ENCODE measurements around the gene SLC38A3. TPM values are rescaled to one million over a fixed set of nuclear protein-coding genes. Genes with fewer than 3 reads are reported as not detected.

The SLC38A3 gene
- total RNA-seq, 2 experiments from 2014 or later = 0.22 TPM; not detected in 1

GRCh38 chr3:50172626-50173220 is 32.3 kb upstream of the SLC38A3 start:
- CTCF ChIA-PET = interaction anchor here (0.7 to 1.8 kb wide), 7 partner anchors 16 to 87 kb away, joined by 3 to 7 read pairs (median 3); no protein-coding TSS in a partner anchor
- H3K4me3 Mint-ChIP-seq = no peak overlapping the region

GRCh38 chr3:50173685-50174516 is 31.2 kb upstream of the SLC38A3 start:
- no peak overlapping the region for H3K27ac Mint-ChIP-seq
- no peak for ATAC-seq
- no peaks in the 10 kb centered on the region for H3K27me3 Mint-ChIP-seq
- intact Hi-C loops (cut with micrococcal nuclease) = no loop called here
- H3K4me1 Mint-ChIP-seq (ENCODE audit: low read depth) = peaks cover 1% of the 10 kb centered on the region
- CTCF ChIA-PET = interaction anchor here (1.0 to 1.8 kb wide), 3 partner anchors 43 to 52 kb away, joined by 3 to 7 read pairs (median 4); no protein-coding TSS in a partner anchor
- no peaks in the 10 kb centered on the region for H3K36me3 Mint-ChIP-seq (ENCODE audit: low read depth)
- no peaks in the 10 kb centered on the region for H3K9me3 Mint-ChIP-seq
- POLR2A ChIA-PET = interaction anchor here (0.6 to 1.7 kb wide), 3 partner anchors 16 to 283 kb away, joined by 3 to 5 read pairs (median 3); no protein-coding TSS in a partner anchor
- no peak overlapping the region for H3K4me3 Mint-ChIP-seq
- peak; percentile 25 for DNase-seq
- TF ChIP-seq CTCF (IDR thresholded peaks at IDR 0.05) = no peak

More at GRCh38 chr3:50172626-50173220, 32.3 kb upstream of the SLC38A3 start:
- Mint-ChIP-seq H3K27me3 (no peaks in the 10 kb centered on the region), H3K36me3 (ENCODE audit: low read depth) (no peaks in the 10 kb centered on the region), H3K9me3 (no peaks in the 10 kb centered on the region), H3K27ac (no peak overlapping the region), H3K4me1 (ENCODE audit: low read depth) (peaks cover 1% of the 10 kb centered on the region)
- intact Hi-C loops (cut with micrococcal nuclease) = no loop called here
- no peak for TF ChIP-seq CTCF (IDR thresholded peaks at IDR 0.05)
- POLR2A ChIA-PET = interaction anchor here (0.9 to 1.7 kb wide), 3 partner anchors 15 to 32 kb away, joined by 3 to 5 read pairs (median 3); partner anchors contain the start of gene SLC38A3
- no peak for DNase-seq
- ATAC-seq = no peak

GRCh38 chr3:50174517-50174895 is 30.6 kb upstream of the SLC38A3 start:
- H3K27ac Mint-ChIP-seq = no peak overlapping the region
- no peak for DNase-seq
- H3K27me3 Mint-ChIP-seq = no peaks in the 10 kb centered on the region
- ChIA-PET CTCF (interaction anchor here (1.2 kb wide), 1 partner anchor 52 kb away, joined by 4 read pairs; no protein-coding TSS in a partner anchor), POLR2A (no interaction called here)
- no peaks in the 10 kb centered on the region for H3K9me3 Mint-ChIP-seq
- no peak overlapping the region for H3K4me3 Mint-ChIP-seq
- ATAC-seq = no peak
- intact Hi-C loops (cut with micrococcal nuclease) = no loop called here
- H3K36me3 Mint-ChIP-seq (ENCODE audit: low read depth) = no peaks in the 10 kb centered on the region
- TF ChIP-seq CTCF (IDR thresholded peaks at IDR 0.05) = no peak
- H3K4me1 Mint-ChIP-seq (ENCODE audit: low read depth) = peaks cover 1% of the 10 kb centered on the region

GRCh38 chr3:50174947-50175524 is 30.0 kb upstream of the SLC38A3 start:
- ChIA-PET CTCF (interaction anchor here (1.2 kb wide), 1 partner anchor 52 kb away, joined by 4 read pairs; no protein-coding TSS in a partner anchor), POLR2A (no interaction called here)
- intact Hi-C loops (cut with micrococcal nuclease) = no loop called here
- Mint-ChIP-seq H3K9me3 (no peaks in the 10 kb centered on the region), H3K4me1 (ENCODE audit: low read depth) (peaks cover 1% of the 10 kb centered on the region), H3K27ac (no peak overlapping the region), H3K27me3 (no peaks in the 10 kb centered on the region), H3K36me3 (ENCODE audit: low read depth) (no peaks in the 10 kb centered on the region), H3K4me3 (no peak overlapping the region)
- no peak for TF ChIP-seq CTCF (IDR thresholded peaks at IDR 0.05)
- DNase-seq (no peak), ATAC-seq (no peak)

Data from activated CD8-positive, alpha-beta T cell treated with anti-CD3 and anti-CD28 coated beads for 36 hours (primary cell).